Natural killer cell (primary cell): ENCODE results near the gene ZNF775. TPM values are rescaled to one million over a fixed set of nuclear protein-coding genes. Genes with fewer than 3 reads are reported as not detected.

Source experiments
- ATAC-seq, 3 donors: fragments of 150-1000 bp in 2 of 3; fragments of 200-7000 bp in 1 of 3; cut with Tn5 transposase; 1 replicate in 1 of 3; 2 replicates in 2 of 3; pipeline ENCODE4 v1.10.0; 2021; ENCODE audit warnings: mild to moderate bottlenecking in 2 of 3, moderate library complexity in 2 of 3
- DNase-seq, 2 donors: peaks; one replicate each; pipeline versions ENCODE4 v3.0.0 to v3.0.0-alpha.2; 2013 to 2021; ENCODE audit warnings: mixed read lengths in 1 of 2
- H3K27ac ChIP-seq: one replicate; pipeline ENCODE4 v1.5.1; 2013; ENCODE audit warnings: mild to moderate bottlenecking, low read length
- H3K27me3 ChIP-seq: one replicate; pipeline ENCODE4 v1.6.1; 2013; ENCODE audit warnings: low read length; ENCODE audit not compliant: control insufficient read depth, insufficient read depth
- H3K36me3 ChIP-seq: one replicate; pipeline ENCODE4 v1.6.1; 2013; ENCODE audit warnings: low read length; ENCODE audit not compliant: control insufficient read depth, insufficient read depth
- H3K4me1 ChIP-seq: one replicate; pipeline ENCODE4 v1.6.1; 2013; ENCODE audit warnings: low read length; ENCODE audit not compliant: control insufficient read depth, insufficient read depth
- H3K4me3 ChIP-seq: one replicate; pipeline ENCODE4 v1.5.1; 2013; ENCODE audit warnings: low read length
- H3K9me3 ChIP-seq: one replicate; pipeline ENCODE4 v1.6.1; 2013; ENCODE audit warnings: low read length; ENCODE audit not compliant: control insufficient read depth, insufficient read depth
- H3K27ac Mint-ChIP-seq, 2 donors: one replicate each; pipeline ENCODE4 v1.8.0; 2022; ENCODE audit warnings: mild to moderate bottlenecking in 2 of 2, mixed read lengths in 2 of 2, moderate library complexity in 1 of 2
- H3K27me3 Mint-ChIP-seq, 2 donors: one replicate each; pipeline ENCODE4 v1.8.0; 2022; ENCODE audit warnings: low read depth in 2 of 2, mixed read lengths in 2 of 2
- H3K36me3 Mint-ChIP-seq: one replicate; pipeline ENCODE4 v1.8.0; 2022; ENCODE audit warnings: mixed read lengths
- H3K4me1 Mint-ChIP-seq, 2 donors: one replicate each; pipeline ENCODE4 v1.8.0; 2022; ENCODE audit warnings: mixed read lengths in 2 of 2
- H3K4me3 Mint-ChIP-seq: one replicate; pipeline ENCODE4 v1.8.0; 2022; ENCODE audit warnings: mild to moderate bottlenecking, moderate library complexity, mixed read lengths
- H3K9me3 Mint-ChIP-seq, 2 donors: one replicate each; pipeline ENCODE4 v1.8.0; 2022; ENCODE audit warnings: mixed read lengths in 2 of 2
- CTCF ChIP-seq: fragments of 200-600 bp; IDR thresholded peaks from one replicate; pipeline ENCODE4 v1.8.0; 2022; ENCODE audit warnings: antibody characterized with exemption
- WGBS: methylation state at CpG from one replicate; pipeline ENCODE4 v1.1.7; 2013; ENCODE audit warnings: missing lambda C conversion rate; ENCODE audit not compliant: insufficient coverage; 5-methylcytosine and 5-hydroxymethylcytosine counted together
- intact Hi-C: fragments of 100-400 bp; cut with micrococcal nuclease; formaldehyde crosslinking; loops from one replicate; pipeline ENCODE4 v1.14.2; 2022
- total RNA-seq, 4 donors: library from RNA; stranded (reverse); fragments of 120-200 nt in 1 of 4; gene quantifications; one replicate each; pipeline versions ENCODE4 v1.2.3 to v1.2.4, GENCODE V29; 2013 to 2022

The ZNF775 gene
- total RNA-seq, 3 donors from 2014 or later (not counting 1 experiment from before 2014, with no cell fraction given) = 1.3 to 2.7 (median 1.6) TPM

DNA sequence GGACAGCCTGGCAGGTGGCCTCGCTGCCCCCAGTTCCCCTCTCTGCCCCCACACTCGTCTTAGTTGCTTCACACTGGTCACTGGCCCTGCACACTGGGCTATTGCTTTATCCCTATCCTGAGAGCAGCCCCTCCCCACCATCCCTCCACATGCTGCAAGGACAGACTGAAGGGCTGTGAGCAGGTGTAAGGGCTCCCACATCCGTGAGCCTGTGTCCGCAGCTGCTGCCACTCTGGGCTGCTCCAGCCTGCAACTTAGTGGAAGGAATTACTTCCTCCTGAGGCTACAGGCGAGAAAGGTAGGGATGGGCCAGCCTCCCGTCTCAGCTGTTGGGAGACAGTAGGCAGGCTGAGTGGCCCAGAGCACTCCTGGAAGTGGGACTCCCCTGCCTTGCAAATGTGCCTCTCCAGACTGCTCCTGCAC, 41.5 kb upstream of the ZNF775 start:
- no peak overlapping the region for H3K4me3 Mint-ChIP-seq
- ATAC-seq (no peak), DNase-seq (no peak)
- TF ChIP-seq CTCF = no peak
- H3K4me3 ChIP-seq = no peak overlapping the region
- 87% methylated on average over 6 of the region's 6 CpGs for WGBS
- peaks cover 12% of the 10 kb centered on the region for H3K4me1 ChIP-seq
- H3K36me3 Mint-ChIP-seq = no peaks in the 10 kb centered on the region
- H3K4me1 Mint-ChIP-seq = peaks cover 0 to 11% of the 10 kb centered on the region in 2 donors
- H3K27me3 Mint-ChIP-seq = peaks cover 10 to 23% of the 10 kb centered on the region in 2 donors
- intact Hi-C loops = no loop called here
- no peak overlapping the region for H3K27ac Mint-ChIP-seq
- H3K9me3 ChIP-seq = no peaks in the 10 kb centered on the region
- H3K36me3 ChIP-seq = peaks cover 6% of the 10 kb centered on the region
- H3K27me3 ChIP-seq = peaks cover 13% of the 10 kb centered on the region
- H3K27ac ChIP-seq = no peak overlapping the region
- H3K9me3 Mint-ChIP-seq = no peaks in the 10 kb centered on the region

- Histone ChIP-seq H3K4me3 (no peak overlapping the region), H3K9me3 (no peaks in the 10 kb centered on the region), H3K27me3 (peaks cover 13% of the 10 kb centered on the region), H3K36me3 (peaks cover 6% of the 10 kb centered on the region), H3K27ac (no peak overlapping the region), H3K4me1 (peaks cover 12% of the 10 kb centered on the region)
- Mint-ChIP-seq H3K27me3 (peaks cover 17 to 28% of the 10 kb centered on the region in 2 donors), H3K4me3 (no peak overlapping the region), H3K4me1 (peaks cover 0 to 11% of the 10 kb centered on the region in 2 donors), H3K27ac (no peak overlapping the region), H3K9me3 (no peaks in the 10 kb centered on the region), H3K36me3 (no peaks in the 10 kb centered on the region)
- intact Hi-C loops = no loop called here
- 88% methylated on average over 11 of the region's 11 CpGs for WGBS
- no peak for TF ChIP-seq CTCF
- no peak for ATAC-seq
- no peak for DNase-seq
Observed at GRCh38 chr7:150338166-150338829, 40.8 kb upstream of the ZNF775 start.

DNA sequence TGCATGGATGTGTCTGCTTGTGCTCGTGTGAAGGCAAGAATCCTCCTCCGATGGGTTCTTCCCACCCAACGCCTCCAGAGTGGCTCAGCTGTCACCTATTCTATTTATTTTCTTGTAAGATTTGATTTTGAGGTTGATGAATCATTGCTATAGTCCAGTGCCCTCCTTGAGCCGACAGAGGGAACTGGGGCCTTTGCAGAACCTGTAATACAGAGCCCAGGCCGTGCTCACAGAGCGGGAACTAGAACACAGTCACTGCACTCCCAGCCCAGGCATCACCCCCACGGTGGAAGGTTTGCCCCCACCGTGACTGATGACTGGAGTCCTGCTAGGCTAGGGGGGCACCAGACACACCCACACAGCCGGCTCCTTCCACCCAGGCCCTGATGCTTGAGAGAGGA, 39.7 kb upstream of the ZNF775 start:
- no peak overlapping the region for H3K27ac ChIP-seq
- H3K4me1 ChIP-seq = peaks cover 12% of the 10 kb centered on the region
- no peak for TF ChIP-seq CTCF
- H3K27me3 ChIP-seq = peaks cover 18% of the 10 kb centered on the region
- DNase-seq (no peak), ATAC-seq (no peak)
- intact Hi-C loops = no loop called here
- H3K4me3 Mint-ChIP-seq = no peak overlapping the region
- H3K4me1 Mint-ChIP-seq = peaks cover 0 to 11% of the 10 kb centered on the region in 2 donors
- peaks cover under 1% of the 10 kb centered on the region for H3K9me3 ChIP-seq
- 56% methylated on average over 9 of the region's 9 CpGs for WGBS
- H3K36me3 ChIP-seq = peaks cover 6% of the 10 kb centered on the region
- no peak overlapping the region for H3K27ac Mint-ChIP-seq
- peaks cover 24 to 32% of the 10 kb centered on the region in 2 donors for H3K27me3 Mint-ChIP-seq
- no peaks in the 10 kb centered on the region for H3K36me3 Mint-ChIP-seq
- no peaks in the 10 kb centered on the region for H3K9me3 Mint-ChIP-seq
- no peak overlapping the region for H3K4me3 ChIP-seq
